CD4-positive, alpha-beta memory T cell (primary cell): ENCODE data around the gene CFAP74. TPM values are rescaled to one million over a fixed set of nuclear protein-coding genes. Genes with fewer than 3 reads are reported as not detected.
"Not testable (repeated sequence)": the region's sequence is repeated elsewhere in the genome, so short reads cannot be mapped to it uniquely, and the experiment has no call there.

Source experiments
- CTCF ChIA-PET: fragments of 350-600 bp; sonication (Branson Sonifier 250); formaldehyde crosslinking; loops from one replicate; lab custom pipeline; 2021; ENCODE audit warnings: inconsistent platforms; ENCODE audit not compliant: partially characterized antibody; lab: Charles Lee
- POLR2A ChIA-PET: fragments of 350-600 bp; sonication (Branson Sonifier 250); formaldehyde crosslinking; loops from one replicate; lab custom pipeline; 2021; ENCODE audit not compliant: partially characterized antibody; lab: Charles Lee
- DNase-seq, 5 donors: peaks; one replicate each; pipeline versions ENCODE4 v3.0.0 to v3.0.0-alpha.2; 2020 to 2022; ENCODE audit warnings: mixed read lengths in 1 of 5
- H3K27ac ChIP-seq: one replicate; pipeline ENCODE4 v1.7.0; 2013; ENCODE audit warnings: low read depth, low read length
- H3K27me3 ChIP-seq: 2 replicates; pipeline ENCODE4 v1.7.0; 2013; ENCODE audit warnings: mild to moderate bottlenecking, low read length, moderate library complexity; ENCODE audit not compliant: insufficient read depth
- H3K36me3 ChIP-seq: 2 replicates; pipeline ENCODE4 v1.7.0; 2013; ENCODE audit warnings: mild to moderate bottlenecking, low read length, moderate library complexity; ENCODE audit not compliant: insufficient read depth
- H3K4me1 ChIP-seq: 2 replicates; pipeline ENCODE4 v1.7.0; 2013; ENCODE audit warnings: mild to moderate bottlenecking, low read length, moderate library complexity; ENCODE audit not compliant: insufficient read depth
- H3K4me3 ChIP-seq, 2 donors: one replicate each; pipeline ENCODE4 v1.7.0; 2013; ENCODE audit warnings: low read length in 2 of 2, mild to moderate bottlenecking in 1 of 2
- H3K9me3 ChIP-seq, 2 donors: one replicate each; pipeline ENCODE4 v1.7.0; 2013; ENCODE audit warnings: low read length in 2 of 2, control low read depth in 1 of 2; ENCODE audit not compliant: control insufficient read depth in 1 of 2
- H3K27ac Mint-ChIP-seq, 7 donors: one replicate each; pipeline ENCODE4 v1.8.0; 2020 to 2021; ENCODE audit warnings: mixed read lengths in 7 of 7, mild to moderate bottlenecking in 6 of 7, inconsistent platforms in 3 of 7, moderate library complexity in 3 of 7
- H3K27me3 Mint-ChIP-seq, 2 donors: one replicate each; pipeline ENCODE4 v1.8.0; 2020 to 2021; ENCODE audit warnings: mixed read lengths in 2 of 2
- H3K36me3 Mint-ChIP-seq, 2 donors: one replicate each; pipeline ENCODE4 v1.8.0; 2020 to 2021; ENCODE audit warnings: mixed read lengths in 2 of 2, inconsistent platforms in 1 of 2, mild to moderate bottlenecking in 1 of 2
- H3K4me1 Mint-ChIP-seq, 4 donors: one replicate each; pipeline ENCODE4 v1.8.0; 2020 to 2021; ENCODE audit warnings: mixed read lengths in 4 of 4, mild to moderate bottlenecking in 1 of 4
- H3K4me3 Mint-ChIP-seq, 8 donors: one replicate each; pipeline ENCODE4 v1.8.0; 2020 to 2021; ENCODE audit warnings: mixed read lengths in 8 of 8, mild to moderate bottlenecking in 7 of 8, moderate library complexity in 6 of 8, inconsistent platforms in 3 of 8
- H3K9me3 Mint-ChIP-seq, 8 donors: one replicate each; pipeline ENCODE4 v1.8.0; 2020 to 2021; ENCODE audit warnings: mixed read lengths in 8 of 8, mild to moderate bottlenecking in 5 of 8, inconsistent platforms in 3 of 8, moderate library complexity in 1 of 8
- intact Hi-C: fragments of 100-400 bp; cut with micrococcal nuclease; formaldehyde crosslinking; loops from one replicate; pipeline ENCODE4 v1.15.1; 2023
- polyA plus RNA-seq, 2 donors: library from polyadenylated mRNA; unstranded; fragments of 300-500 nt; fragmentation: Illumina TruSeq; gene quantifications; one replicate each; pipeline ENCODE4 v1.2.3, GENCODE V29; 2021
- total RNA-seq, 2 experiments: library from RNA; stranded (reverse); gene quantifications; one replicate each; pipeline ENCODE4 v1.2.3, GENCODE V29; 2021

CFAP74 gene
- total and polyA plus RNA-seq, 4 experiments from 2014 or later = not detected

- ChIA-PET POLR2A (no interaction called here), CTCF (no interaction called here)
- H3K36me3 Mint-ChIP-seq = no peaks in the 10 kb centered on the region
- H3K27me3 Mint-ChIP-seq = peaks cover 0 to under 1% of the 10 kb centered on the region in 2 donors
- H3K27ac Mint-ChIP-seq = no peak overlapping the region
- H3K9me3 ChIP-seq = no peaks in the 10 kb centered on the region
- no peak overlapping the region for H3K4me3 ChIP-seq
- H3K4me1 Mint-ChIP-seq = peaks cover 0 to 1% (median under 1%) of the 10 kb centered on the region in 4 donors
- no peak for DNase-seq
- intact Hi-C loops = no loop called here
- no peak overlapping the region for H3K4me3 Mint-ChIP-seq
- peaks cover 0 to 3% (median 0%) of the 10 kb centered on the region in 8 donors for H3K9me3 Mint-ChIP-seq
- H3K27ac ChIP-seq = no peak overlapping the region
- H3K27me3 ChIP-seq = no peaks in the 10 kb centered on the region
- H3K36me3 ChIP-seq = no peaks in the 10 kb centered on the region
- H3K4me1 ChIP-seq = no peaks in the 10 kb centered on the region
Measured at GRCh38 chr1:1938613-1939295, 64.8 kb downstream of the CFAP74 start.

DNA sequence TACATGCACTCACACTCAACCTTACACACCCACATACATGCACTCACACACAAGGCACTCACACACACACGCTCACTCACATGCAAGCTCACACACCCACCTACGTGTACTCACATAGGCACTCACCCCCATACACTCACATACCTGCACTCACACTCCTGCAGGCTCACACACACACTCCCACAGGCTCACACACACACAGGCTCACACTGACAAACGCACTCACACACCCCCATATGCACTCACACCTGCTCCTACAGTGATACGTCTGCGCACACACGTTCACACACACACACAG is 65.4 kb downstream of the CFAP74 start:
- intact Hi-C loops = no loop called here
- Mint-ChIP-seq H3K27ac (no peak overlapping the region), H3K27me3 (no peaks in the 10 kb centered on the region), H3K4me3 (no peak overlapping the region), H3K4me1 (no peaks in the 10 kb centered on the region), H3K36me3 (no peaks in the 10 kb centered on the region), H3K9me3 (peaks cover 0 to 3% (median 0%) of the 10 kb centered on the region in 8 donors)
- ChIA-PET POLR2A (no interaction called here), CTCF (no interaction called here)
- Histone ChIP-seq H3K27ac (no peak overlapping the region), H3K9me3 (no peaks in the 10 kb centered on the region), H3K4me3 (no peak overlapping the region), H3K36me3 (no peaks in the 10 kb centered on the region), H3K4me1 (no peaks in the 10 kb centered on the region), H3K27me3 (no peaks in the 10 kb centered on the region)
- no peak for DNase-seq

GRCh38 chr1:1937549-1938275 is 65.9 kb downstream of the CFAP74 start:
- Histone ChIP-seq H3K4me1 (no peaks in the 10 kb centered on the region), H3K27ac (no peak overlapping the region), H3K27me3 (no peaks in the 10 kb centered on the region), H3K4me3 (no peak overlapping the region), H3K9me3 (no peaks in the 10 kb centered on the region), H3K36me3 (no peaks in the 10 kb centered on the region)
- intact Hi-C loops = no loop called here
- Mint-ChIP-seq H3K27ac (no peak overlapping the region), H3K9me3 (peaks cover 0 to 3% (median 0%) of the 10 kb centered on the region in 8 donors), H3K4me1 (no peaks in the 10 kb centered on the region), H3K27me3 (no peaks in the 10 kb centered on the region), H3K36me3 (no peaks in the 10 kb centered on the region), H3K4me3 (no peak overlapping the region)
- CTCF ChIA-PET = no interaction called here
- DNase-seq = no peak
- POLR2A ChIA-PET = no interaction called here

DNA sequence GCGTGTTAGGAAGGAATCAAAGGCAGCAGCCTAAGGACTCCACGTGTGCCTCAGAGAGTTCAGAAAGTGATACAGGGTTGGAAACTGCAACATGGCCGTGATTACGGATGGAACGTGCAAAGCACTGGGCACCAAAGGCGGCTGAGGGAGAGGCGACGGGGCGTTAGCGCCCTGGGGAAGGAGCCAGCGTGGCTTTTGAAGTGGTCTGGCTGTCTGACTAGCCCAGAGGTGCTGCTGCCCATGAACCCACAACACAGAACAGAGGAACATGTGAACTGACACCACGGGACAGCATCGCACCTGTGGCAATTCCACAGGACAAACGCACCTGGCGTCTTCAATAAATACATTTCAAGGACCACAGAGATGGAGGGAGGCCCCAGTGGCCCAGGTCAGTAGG is 66.5 kb downstream of the CFAP74 start:
- no peak for DNase-seq
- Mint-ChIP-seq H3K27me3 (no peaks in the 10 kb centered on the region), H3K4me3 (no peak overlapping the region), H3K4me1 (no peaks in the 10 kb centered on the region), H3K36me3 (no peaks in the 10 kb centered on the region), H3K27ac (no peak overlapping the region), H3K9me3 (peaks cover 0 to 3% (median 0%) of the 10 kb centered on the region in 8 donors)
- no peak overlapping the region for H3K27ac ChIP-seq
- no peak overlapping the region for H3K4me3 ChIP-seq
- H3K36me3 ChIP-seq = no peaks in the 10 kb centered on the region
- intact Hi-C loops = no loop called here
- H3K27me3 ChIP-seq = no peaks in the 10 kb centered on the region
- ChIA-PET POLR2A (no interaction called here), CTCF (no interaction called here)
- H3K4me1 ChIP-seq = no peaks in the 10 kb centered on the region
- no peaks in the 10 kb centered on the region for H3K9me3 ChIP-seq

GRCh38 chr1:1934848-1935247 is 68.7 kb downstream of the CFAP74 start:
- H3K27me3 ChIP-seq, H3K27ac Mint-ChIP-seq, H3K4me3 ChIP-seq, H3K27me3 Mint-ChIP-seq, H3K9me3 Mint-ChIP-seq, H3K4me3 Mint-ChIP-seq, H3K4me1 Mint-ChIP-seq, H3K36me3 Mint-ChIP-seq, POLR2A ChIA-PET, H3K27ac ChIP-seq, DNase-seq, H3K4me1 ChIP-seq, H3K9me3 ChIP-seq, CTCF ChIA-PET, H3K36me3 ChIP-seq, intact Hi-C loops: not testable (repeated sequence)

DNA sequence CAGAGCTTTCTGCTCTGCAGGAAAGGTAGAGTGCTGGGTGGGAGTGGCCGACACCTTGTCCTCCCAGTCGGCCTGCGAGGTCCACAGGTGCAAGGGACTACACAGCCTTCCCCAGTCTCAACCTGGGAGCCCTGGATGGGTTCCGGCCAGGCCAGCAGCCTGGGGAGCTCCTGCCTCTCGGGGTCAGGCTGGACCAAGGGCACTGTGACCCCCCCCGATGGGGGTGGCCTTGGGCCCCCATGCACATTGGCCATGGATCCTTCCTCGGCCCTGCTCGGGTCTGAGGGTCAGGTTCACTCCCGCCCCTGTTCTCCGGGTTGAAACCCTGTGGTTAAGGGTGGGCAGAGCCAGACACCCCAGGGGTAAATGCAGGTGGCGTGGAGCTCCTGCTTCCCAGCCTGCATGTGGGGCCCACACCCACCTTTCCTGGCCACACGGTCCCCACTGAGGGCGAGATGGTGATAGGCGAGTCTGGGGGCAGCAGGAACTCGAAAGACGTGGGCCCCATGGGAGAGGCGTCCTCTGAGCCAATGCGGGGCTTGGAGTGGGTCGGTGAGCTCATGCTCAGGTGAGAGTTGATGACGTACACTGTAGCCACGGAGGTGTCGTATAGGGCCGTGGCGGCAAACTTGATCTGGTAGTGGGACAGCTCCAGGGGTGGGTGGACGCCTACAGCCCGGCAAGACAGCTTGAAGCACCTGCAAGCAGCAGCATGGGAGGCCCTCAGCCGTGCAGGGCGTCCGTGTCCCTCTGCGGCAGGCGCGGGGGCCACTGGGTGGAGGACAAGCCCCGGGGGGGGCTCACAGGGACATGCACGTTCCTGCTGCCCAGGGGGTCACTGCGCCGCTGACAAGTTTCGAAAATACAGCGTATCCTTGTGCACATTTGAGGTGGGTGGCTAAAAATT is 73.7 kb downstream of the CFAP74 start:
- no peaks in the 10 kb centered on the region for H3K4me1 ChIP-seq
- no peaks in the 10 kb centered on the region for H3K27me3 ChIP-seq
- no peak overlapping the region for H3K4me3 ChIP-seq
- H3K9me3 Mint-ChIP-seq = peaks cover 0 to 3% (median 0%) of the 10 kb centered on the region in 8 donors
- CTCF ChIA-PET = interaction anchor here (1.5 to 1.9 kb wide), 2 partner anchors 11 to 14 kb away, joined by 3 to 6 read pairs; no protein-coding TSS in a partner anchor
- H3K9me3 ChIP-seq = no peaks in the 10 kb centered on the region
- H3K27ac ChIP-seq = no peak overlapping the region
- no peak overlapping the region for H3K27ac Mint-ChIP-seq
- H3K27me3 Mint-ChIP-seq = no peaks in the 10 kb centered on the region
- intact Hi-C loops = no loop called here
- no peaks in the 10 kb centered on the region for H3K36me3 Mint-ChIP-seq
- no peaks in the 10 kb centered on the region for H3K4me1 Mint-ChIP-seq
- H3K4me3 Mint-ChIP-seq = no peak overlapping the region
- H3K36me3 ChIP-seq = no peaks in the 10 kb centered on the region
- POLR2A ChIA-PET = no interaction called here
- no peak for DNase-seq

GRCh38 chr1:1929102-1929638 is 74.4 kb downstream of the CFAP74 start:
- POLR2A ChIA-PET = no interaction called here
- CTCF ChIA-PET = interaction anchor here (1.9 kb wide), 1 partner anchor 15 kb away, joined by 6 read pairs; no protein-coding TSS in a partner anchor

More at GRCh38 chr1:1929102-1929638, 74.4 kb downstream of the CFAP74 start:
- H3K9me3 ChIP-seq = no peaks in the 10 kb centered on the region
- H3K27me3 Mint-ChIP-seq = no peaks in the 10 kb centered on the region
- intact Hi-C loops = no loop called here
- H3K4me3 ChIP-seq = no peak overlapping the region
- H3K9me3 Mint-ChIP-seq = peaks cover 0 to 1% (median 0%) of the 10 kb centered on the region in 8 donors
- H3K4me1 ChIP-seq = no peaks in the 10 kb centered on the region
- no peak for DNase-seq
- H3K27ac Mint-ChIP-seq = no peak overlapping the region
- H3K4me1 Mint-ChIP-seq = no peaks in the 10 kb centered on the region
- H3K36me3 ChIP-seq = no peaks in the 10 kb centered on the region
- no peak overlapping the region for H3K27ac ChIP-seq
- H3K36me3 Mint-ChIP-seq = no peaks in the 10 kb centered on the region
- H3K4me3 Mint-ChIP-seq = no peak overlapping the region
- H3K27me3 ChIP-seq = no peaks in the 10 kb centered on the region
